ENCODE measurements around the gene DHRS9. TPM values are rescaled to one million over a fixed set of nuclear protein-coding genes. Genes with fewer than 3 reads are reported as not detected.

Gene DHRS9
- polyA plus RNA-seq, 1 donor (not counting 4 experiments of a cell fraction or from before 2014, with no cell fraction given): 3.3 TPM

DNA sequence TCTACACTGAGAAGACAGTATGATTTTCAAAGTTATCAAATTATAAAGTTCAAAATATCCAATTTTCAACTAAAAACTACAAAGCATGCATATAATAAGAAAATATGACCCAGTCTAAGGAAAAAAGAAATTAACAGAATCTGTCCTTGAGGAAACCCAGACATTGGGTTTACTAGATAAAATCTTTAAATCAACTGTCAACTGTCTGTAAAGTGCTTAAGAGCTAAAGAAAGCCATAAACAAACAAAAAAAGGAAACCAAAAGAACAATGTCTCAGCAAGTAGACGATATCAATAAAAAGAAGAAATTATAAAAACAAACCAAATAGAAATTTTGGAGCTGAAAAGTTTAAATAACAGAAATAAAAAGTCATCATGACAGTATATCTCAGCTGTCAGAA is 27.8 kb upstream of the DHRS9 start:
- FAIRE-seq: no peak

DNA sequence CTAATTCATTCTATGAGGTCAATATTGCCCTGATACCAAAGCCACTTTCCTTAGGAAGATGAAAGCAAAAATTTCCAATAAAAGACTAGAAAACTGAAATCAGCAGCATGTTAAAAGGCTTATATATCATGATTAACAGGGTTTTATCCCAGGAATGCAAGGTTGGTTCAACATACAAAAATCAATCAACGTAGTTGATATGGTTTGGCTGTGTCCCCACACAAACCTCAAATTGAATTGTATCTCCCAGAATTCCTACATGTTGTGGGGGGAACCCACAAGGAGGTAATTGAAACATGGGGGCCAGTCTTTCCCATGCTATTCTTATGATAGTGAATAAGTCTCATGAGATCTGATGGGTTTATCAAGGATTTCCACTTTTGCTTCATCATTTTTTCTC is 26.5 kb upstream of the DHRS9 start:
- H3K4me3 ChIP-seq (ENCODE audit: control insufficient read depth in 2 of 3, extremely low read depth in 1 of 3, insufficient read depth in 2 of 3, low read depth in 1 of 3, low read length in 3 of 3): no peak overlapping the region
- H3K27me3 ChIP-seq (ENCODE audit: control insufficient read depth, extremely low read depth, insufficient read depth, low read length): no peaks in the 10 kb centered on the region
- peaks cover 31% of the 10 kb centered on the region for H3K4me1 ChIP-seq (ENCODE audit: control insufficient read depth, extremely low read depth, insufficient read depth, low read length)
- DNase-seq (ENCODE audit: low read depth, low spot score) (no peak), FAIRE-seq (peak; percentile 9)
- H3K4me2 ChIP-seq (ENCODE audit: control insufficient read depth, extremely low read depth, insufficient read depth, low read depth, low read length): no peak overlapping the region
- no peaks in the 10 kb centered on the region for H3K9me1 ChIP-seq (ENCODE audit: control insufficient read depth, extremely low read depth, insufficient read depth, low read length)
- peaks cover 3% of the 10 kb centered on the region for H3K9me3 ChIP-seq (ENCODE audit: control insufficient read depth, low read depth, low read length)
- H4K20me1 ChIP-seq (ENCODE audit: control insufficient read depth, extremely low read depth, insufficient read depth, low read length): no peaks in the 10 kb centered on the region
- no peak overlapping the region for H3K9ac ChIP-seq (ENCODE audit: control insufficient read depth, extremely low read depth, insufficient read depth, low read length)
- no peak overlapping the region for H2AFZ ChIP-seq (ENCODE audit: control insufficient read depth, low read length)
- TF ChIP-seq, protein P1, sequence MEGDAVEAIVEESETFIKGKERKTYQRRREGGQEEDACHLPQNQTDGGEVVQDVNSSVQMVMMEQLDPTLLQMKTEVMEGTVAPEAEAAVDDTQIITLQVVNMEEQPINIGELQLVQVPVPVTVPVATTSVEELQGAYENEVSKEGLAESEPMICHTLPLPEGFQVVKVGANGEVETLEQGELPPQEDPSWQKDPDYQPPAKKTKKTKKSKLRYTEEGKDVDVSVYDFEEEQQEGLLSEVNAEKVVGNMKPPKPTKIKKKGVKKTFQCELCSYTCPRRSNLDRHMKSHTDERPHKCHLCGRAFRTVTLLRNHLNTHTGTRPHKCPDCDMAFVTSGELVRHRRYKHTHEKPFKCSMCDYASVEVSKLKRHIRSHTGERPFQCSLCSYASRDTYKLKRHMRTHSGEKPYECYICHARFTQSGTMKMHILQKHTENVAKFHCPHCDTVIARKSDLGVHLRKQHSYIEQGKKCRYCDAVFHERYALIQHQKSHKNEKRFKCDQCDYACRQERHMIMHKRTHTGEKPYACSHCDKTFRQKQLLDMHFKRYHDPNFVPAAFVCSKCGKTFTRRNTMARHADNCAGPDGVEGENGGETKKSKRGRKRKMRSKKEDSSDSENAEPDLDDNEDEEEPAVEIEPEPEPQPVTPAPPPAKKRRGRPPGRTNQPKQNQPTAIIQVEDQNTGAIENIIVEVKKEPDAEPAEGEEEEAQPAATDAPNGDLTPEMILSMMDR (optimal IDR thresholded peaks at IDR 0.05 in 1 of 3, IDR thresholded peaks at IDR 0.05 in 1 of 3, conservative IDR thresholded peaks at IDR 0.05 in 1 of 3; ENCODE audit: extremely low read depth in 1 of 3, insufficient read depth in 2 of 3, low read length in 3 of 3): no peak
- no peak for TF ChIP-seq EZH2 (IDR thresholded peaks at IDR 0.05; ENCODE audit: low read length)
- no peaks in the 10 kb centered on the region for H3K79me2 ChIP-seq (ENCODE audit: control insufficient read depth, insufficient read depth, low read length)
- H3K27ac ChIP-seq (ENCODE audit: control insufficient read depth, insufficient read depth, low read length): no peak overlapping the region
- dilution Hi-C loops (cut with MboI; ENCODE audit: extremely low pct_ligation_motif_present, low sequenced_read_pairs): no loop called here
- H3K36me3 ChIP-seq (ENCODE audit: control insufficient read depth in 2 of 2, extremely low read depth in 1 of 2, insufficient read depth in 2 of 2, low read length in 2 of 2): no peaks in the 10 kb centered on the region

More for the DNA sequence above, 27.8 kb upstream of the DHRS9 start:
- Histone ChIP-seq H3K4me1 (ENCODE audit: control insufficient read depth, extremely low read depth, insufficient read depth, low read length) (peaks cover 20% of the 10 kb centered on the region), H3K36me3 (ENCODE audit: control insufficient read depth in 2 of 2, extremely low read depth in 1 of 2, insufficient read depth in 2 of 2, low read length in 2 of 2) (no peaks in the 10 kb centered on the region), H3K4me2 (ENCODE audit: control insufficient read depth, extremely low read depth, insufficient read depth, low read depth, low read length) (no peak overlapping the region), H3K27me3 (ENCODE audit: control insufficient read depth, extremely low read depth, insufficient read depth, low read length) (no peaks in the 10 kb centered on the region), H3K9me1 (ENCODE audit: control insufficient read depth, extremely low read depth, insufficient read depth, low read length) (no peaks in the 10 kb centered on the region), H3K4me3 (ENCODE audit: control insufficient read depth in 2 of 3, extremely low read depth in 1 of 3, insufficient read depth in 2 of 3, low read depth in 1 of 3, low read length in 3 of 3) (no peak overlapping the region), H4K20me1 (ENCODE audit: control insufficient read depth, extremely low read depth, insufficient read depth, low read length) (no peaks in the 10 kb centered on the region), H3K9ac (ENCODE audit: control insufficient read depth, extremely low read depth, insufficient read depth, low read length) (no peak overlapping the region), H3K9me3 (ENCODE audit: control insufficient read depth, low read depth, low read length) (peaks cover 3% of the 10 kb centered on the region), H2AFZ (ENCODE audit: control insufficient read depth, low read length) (no peak overlapping the region), H3K79me2 (ENCODE audit: control insufficient read depth, insufficient read depth, low read length) (no peaks in the 10 kb centered on the region), H3K27ac (ENCODE audit: control insufficient read depth, insufficient read depth, low read length) (no peak overlapping the region)
- TF ChIP-seq EZH2 (IDR thresholded peaks at IDR 0.05; ENCODE audit: low read length): no peak
- TF ChIP-seq, protein P1 (optimal IDR thresholded peaks at IDR 0.05 in 1 of 3, IDR thresholded peaks at IDR 0.05 in 1 of 3, conservative IDR thresholded peaks at IDR 0.05 in 1 of 3; ENCODE audit: extremely low read depth in 1 of 3, insufficient read depth in 2 of 3, low read length in 3 of 3): no peak
- dilution Hi-C loops (cut with MboI; ENCODE audit: extremely low pct_ligation_motif_present, low sequenced_read_pairs): no loop called here
- DNase-seq (ENCODE audit: low read depth, low spot score): no peak
